ENCODE measurements around the gene VWA2.

Gene VWA2

GRCh38 chr10:114228156-114228555, 10.9 kb upstream of the VWA2 start:
- ChIA-PET POLR2A (no interaction called here), CTCF (interaction anchor here (1.0 to 1.3 kb wide), 2 partner anchors 17 to 20 kb away, joined by 3 to 4 read pairs; no protein-coding TSS in a partner anchor)
- no peak for TF ChIP-seq CTCF (IDR thresholded peaks at IDR 0.05; ENCODE audit: control extremely low read depth, extremely low read depth, low read depth, missing control alignments)
- DNase-seq (ENCODE audit: extremely low spot score), result no peak

- CTCF ChIA-PET, result interaction anchor here (1.0 kb wide), 1 partner anchor 24 kb away, joined by 3 read pairs; no protein-coding TSS in a partner anchor
- POLR2A ChIA-PET, result no interaction called here
- no peak for DNase-seq (ENCODE audit: extremely low spot score)
- no peak for TF ChIP-seq CTCF (IDR thresholded peaks at IDR 0.05; ENCODE audit: control extremely low read depth, extremely low read depth, low read depth, missing control alignments)
These were observed 6.4 kb upstream of the VWA2 start for GRCh38 chr10:114232561-114233176.

GRCh38 chr10:114233482-114233881, 5.6 kb upstream of the VWA2 start:
- DNase-seq (ENCODE audit: extremely low spot score), result no peak
- TF ChIP-seq CTCF (IDR thresholded peaks at IDR 0.05; ENCODE audit: control extremely low read depth, extremely low read depth, low read depth, missing control alignments), result no peak

GRCh38 chr10:114234132-114234531, 4.9 kb upstream of the VWA2 start:
- POLR2A ChIA-PET, result no interaction called here
- CTCF ChIA-PET, result no interaction called here
- DNase-seq (ENCODE audit: extremely low spot score), result no peak

More at GRCh38 chr10:114233482-114233881, 5.6 kb upstream of the VWA2 start:
- ChIA-PET CTCF (no interaction called here), POLR2A (no interaction called here)

GRCh38 chr10:114239994-114240345, 916 bp downstream of the VWA2 start:
- POLR2A ChIA-PET, result no interaction called here
- no peak for TF ChIP-seq CTCF (IDR thresholded peaks at IDR 0.05; ENCODE audit: control extremely low read depth, extremely low read depth, low read depth, missing control alignments)
- DNase-seq (ENCODE audit: extremely low spot score), result no peak
- CTCF ChIA-PET, result no interaction called here

More at GRCh38 chr10:114234132-114234531, 4.9 kb upstream of the VWA2 start:
- no peak for TF ChIP-seq CTCF (IDR thresholded peaks at IDR 0.05; ENCODE audit: control extremely low read depth, extremely low read depth, low read depth, missing control alignments)

GRCh38 chr10:114242235-114242634, 3.2 kb downstream of the VWA2 start:
- POLR2A ChIA-PET, result no interaction called here
- no peak for TF ChIP-seq CTCF (IDR thresholded peaks at IDR 0.05; ENCODE audit: control extremely low read depth, extremely low read depth, low read depth, missing control alignments)
- CTCF ChIA-PET, result interaction anchor here (1.4 to 1.8 kb wide), 2 partner anchors 13 to 53 kb away, joined by 3 read pairs; no protein-coding TSS in a partner anchor
- no peak for DNase-seq (ENCODE audit: extremely low spot score)
